Stomach (tissue), 9 donors: ENCODE results near the gene GALNT2. TPM values are rescaled to one million over a fixed set of nuclear protein-coding genes. Genes with fewer than 3 reads are reported as not detected.

Experiments used
- DNase-seq, 2 donors: peaks; one replicate each; pipeline versions ENCODE4 v3.0.0 to v3.0.0-alpha.2; 2013 to 2019
- H3K27ac ChIP-seq, 5 donors: fragments of 200-600 bp in 4 of 5; sonication (generic) in 4 of 5; one replicate each; pipeline ENCODE4 v1.5.1; 2013 to 2019; ENCODE audit warnings: mild to moderate bottlenecking in 1 of 5, moderate library complexity in 1 of 5
- H3K27me3 ChIP-seq, 3 donors: fragments of 200-600 bp; sonication (generic); one replicate each; pipeline ENCODE4 v1.5.1; 2017 to 2019; ENCODE audit warnings: mixed run types in 1 of 3
- H3K36me3 ChIP-seq, 4 donors: fragments of 200-600 bp; sonication (generic); 1 replicate in 3 of 4; 2 replicates in 1 of 4; pipeline ENCODE4 v1.5.1; 2016 to 2019
- H3K4me1 ChIP-seq, 4 donors: fragments of 200-600 bp; sonication (generic); one replicate each; pipeline ENCODE4 v1.5.1; 2016 to 2019
- H3K4me3 ChIP-seq, 4 donors: fragments of 200-600 bp; sonication (generic) in 3 of 4; one replicate each; pipeline ENCODE4 v1.5.1; 2016 to 2019; ENCODE audit warnings: mild to moderate bottlenecking in 1 of 4
- H3K9me3 ChIP-seq, 4 donors: fragments of 200-600 bp; sonication (generic); one replicate each; pipeline ENCODE4 v1.5.1; 2016 to 2019
- EP300 ChIP-seq: sonication (generic); formaldehyde crosslinking; IDR thresholded peaks from one replicate; pipeline ENCODE4 v1.6.1; 2017; ENCODE audit warnings: antibody characterized with exemption
- POLR2A ChIP-seq, 4 donors: fragments of 450-650 bp; IDR thresholded peaks; one replicate each; pipeline ENCODE4 v1.6.1; 2016; ENCODE audit warnings: antibody characterized with exemption in 4 of 4, control low read depth in 2 of 4, mild to moderate bottlenecking in 1 of 4, moderate library complexity in 1 of 4
- POLR2AphosphoS5 ChIP-seq, 3 donors: sonication (generic); formaldehyde crosslinking; IDR thresholded peaks; one replicate each; pipeline ENCODE4 v1.6.1; 2016; ENCODE audit warnings: antibody characterized with exemption in 3 of 3
- WGBS, 5 donors: extraction: QIAGEN DNeasy Blood & Tissue Kit in 3 of 5; methylation state at CpG; one replicate each; pipeline versions ENCODE4 v1.1.5 to v1.1.7; 2013 to 2018; 5-methylcytosine and 5-hydroxymethylcytosine counted together
- intact Hi-C: fragments of 100-400 bp; cut with DNase I; formaldehyde crosslinking; loops from one replicate; pipeline ENCODE4 v1.15.1; 2023; ENCODE audit warnings: low total_unique reads
- polyA plus RNA-seq, 3 donors: library from polyadenylated mRNA; stranded (reverse); fragments of 200-250 nt; gene quantifications; one replicate each; pipeline ENCODE4 v1.2.3, GENCODE V29; 2013
- total RNA-seq, 5 donors: library from RNA; depleted of rRNA; stranded (reverse); fragments of >200 nt; gene quantifications; one replicate each; pipeline versions ENCODE4 v1.1.0 to v1.2.3, GENCODE V29; 2014 to 2016
- TF ChIP-seq, protein P1 (sequence below), 7 experiments: fragments of 450-650 bp in 4 of 7; fragments of 200-600 bp in 3 of 7; sonication (generic) in 3 of 7; IDR thresholded peaks; one replicate each; pipeline ENCODE4 v1.5.1; 2016 to 2019; ENCODE audit warnings: antibody characterized with exemption in 7 of 7, control low read depth in 2 of 7, mild to moderate bottlenecking in 1 of 7
- donor health status: healthy with polysubstance abuse.
- donor health status: Bipolar disorder and iron deficiency.
- donor health status: healthy.

The GALNT2 gene
- total and polyA plus RNA-seq, 8 donors = 5.5 to 101 (median 43.1) TPM

DNA sequence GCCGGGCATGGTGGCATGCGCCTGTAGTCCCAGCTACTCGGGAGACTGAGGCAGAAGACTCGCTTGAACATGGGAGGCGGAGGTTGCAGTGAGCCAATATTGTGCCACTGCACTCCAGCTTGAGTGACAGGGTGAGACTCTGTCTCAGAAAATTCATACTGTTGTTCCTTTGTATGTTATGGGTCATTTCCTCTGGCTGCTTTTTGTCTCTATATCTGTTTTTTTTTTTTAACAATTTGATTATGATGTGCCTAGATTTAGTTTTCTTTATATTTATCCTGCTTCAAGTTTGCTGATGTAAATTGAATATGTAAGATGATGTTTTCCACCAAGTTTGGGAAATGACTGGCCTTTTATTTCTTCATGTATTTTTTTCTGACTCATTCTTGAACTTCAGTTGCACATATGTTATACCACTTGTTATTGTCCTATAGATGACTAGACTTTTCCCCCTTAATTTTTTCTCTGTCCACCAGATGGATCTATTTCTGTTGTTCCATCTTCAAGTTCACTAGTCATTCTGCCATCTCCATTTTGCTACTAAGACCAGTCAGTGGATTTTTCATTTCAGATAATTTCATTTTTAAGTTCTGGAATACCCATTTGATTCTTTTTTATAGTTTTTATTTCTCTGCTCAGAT is 173.5 kb downstream of the GALNT2 start:
- H3K9me3 ChIP-seq = no peaks in the 10 kb centered on the region
- peaks cover 11 to 79% (median 78%) of the 10 kb centered on the region in 4 donors for H3K36me3 ChIP-seq
- no peak for DNase-seq
- H3K4me1 ChIP-seq = peaks cover 0 to 5% (median 0%) of the 10 kb centered on the region in 4 donors
- H3K4me3 ChIP-seq = no peak overlapping the region
- H3K27me3 ChIP-seq = no peaks in the 10 kb centered on the region
- 90 to 100% (median 97%) methylated on average over 5 of the region's 5 CpGs for WGBS, 5 donors
- intact Hi-C loops = no loop called here
- TF ChIP-seq POLR2A (IDR thresholded peaks at IDR 0.05) (no peak), POLR2AphosphoS5 (IDR thresholded peaks at IDR 0.05) (no peak), EP300 (no peak)
- TF ChIP-seq, protein P1, sequence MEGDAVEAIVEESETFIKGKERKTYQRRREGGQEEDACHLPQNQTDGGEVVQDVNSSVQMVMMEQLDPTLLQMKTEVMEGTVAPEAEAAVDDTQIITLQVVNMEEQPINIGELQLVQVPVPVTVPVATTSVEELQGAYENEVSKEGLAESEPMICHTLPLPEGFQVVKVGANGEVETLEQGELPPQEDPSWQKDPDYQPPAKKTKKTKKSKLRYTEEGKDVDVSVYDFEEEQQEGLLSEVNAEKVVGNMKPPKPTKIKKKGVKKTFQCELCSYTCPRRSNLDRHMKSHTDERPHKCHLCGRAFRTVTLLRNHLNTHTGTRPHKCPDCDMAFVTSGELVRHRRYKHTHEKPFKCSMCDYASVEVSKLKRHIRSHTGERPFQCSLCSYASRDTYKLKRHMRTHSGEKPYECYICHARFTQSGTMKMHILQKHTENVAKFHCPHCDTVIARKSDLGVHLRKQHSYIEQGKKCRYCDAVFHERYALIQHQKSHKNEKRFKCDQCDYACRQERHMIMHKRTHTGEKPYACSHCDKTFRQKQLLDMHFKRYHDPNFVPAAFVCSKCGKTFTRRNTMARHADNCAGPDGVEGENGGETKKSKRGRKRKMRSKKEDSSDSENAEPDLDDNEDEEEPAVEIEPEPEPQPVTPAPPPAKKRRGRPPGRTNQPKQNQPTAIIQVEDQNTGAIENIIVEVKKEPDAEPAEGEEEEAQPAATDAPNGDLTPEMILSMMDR (IDR thresholded peaks at IDR 0.05) = no peak
- no peak overlapping the region for H3K27ac ChIP-seq

DNA sequence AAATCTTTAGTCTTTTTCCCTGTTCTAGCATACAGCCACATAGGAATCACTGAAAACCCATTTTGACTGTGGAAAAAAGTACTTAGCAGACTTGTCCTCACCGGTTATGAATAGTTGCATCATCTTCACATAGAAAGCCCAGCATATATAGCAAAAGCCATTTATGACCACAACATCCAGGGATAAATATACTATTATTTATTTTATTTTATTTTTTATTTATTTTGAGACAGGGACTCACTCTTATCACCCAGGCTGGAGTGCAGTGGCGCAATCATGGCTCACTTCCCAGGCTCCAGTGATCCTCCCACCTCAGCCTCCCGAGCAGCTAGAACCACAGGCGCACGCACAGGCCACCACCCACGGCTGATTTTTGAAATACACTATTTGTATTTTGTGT is 175.3 kb downstream of the GALNT2 start:
- no peak for DNase-seq
- H3K4me3 ChIP-seq = no peak overlapping the region
- peaks cover 21 to 80% (median 78%) of the 10 kb centered on the region in 4 donors for H3K36me3 ChIP-seq
- no peaks in the 10 kb centered on the region for H3K9me3 ChIP-seq
- H3K4me1 ChIP-seq = peaks cover 0 to 5% (median 0%) of the 10 kb centered on the region in 4 donors
- no peak overlapping the region for H3K27ac ChIP-seq
- 87 to 94% (median 91%) methylated on average over 6 of the region's 6 CpGs for WGBS, 5 donors
- TF ChIP-seq POLR2A (IDR thresholded peaks at IDR 0.05) = no peak
- TF ChIP-seq POLR2AphosphoS5 (IDR thresholded peaks at IDR 0.05) = no peak
- TF ChIP-seq EP300 = no peak
- TF ChIP-seq, protein P1 (IDR thresholded peaks at IDR 0.05) = no peak
- intact Hi-C loops = no loop called here
- H3K27me3 ChIP-seq = no peaks in the 10 kb centered on the region

DNA sequence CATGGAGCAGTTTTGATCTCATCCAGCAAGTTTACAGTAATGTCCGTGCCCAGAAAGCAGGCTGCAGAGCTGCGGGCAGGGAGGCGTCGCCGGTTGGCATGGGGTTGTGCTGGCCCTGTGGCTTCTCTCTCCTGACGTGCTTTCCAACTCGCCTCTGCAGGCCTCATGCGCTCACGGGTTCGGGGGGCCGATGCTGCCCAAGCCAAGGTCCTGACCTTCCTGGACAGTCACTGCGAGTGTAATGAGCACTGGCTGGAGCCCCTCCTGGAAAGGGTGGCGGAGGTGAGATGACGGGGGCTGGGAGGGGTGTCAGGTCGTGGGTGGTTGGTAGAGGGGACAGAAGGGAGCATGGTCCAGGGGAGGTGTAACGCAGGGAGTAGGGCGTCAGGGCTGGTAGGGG is 176.1 kb downstream of the GALNT2 start:
- H3K9me3 ChIP-seq = no peaks in the 10 kb centered on the region
- no peak overlapping the region for H3K27ac ChIP-seq
- 91 to 97% (median 95%) methylated on average over 17 of the region's 17 CpGs for WGBS, 5 donors
- intact Hi-C loops = no loop called here
- peaks cover 22 to 83% (median 79%) of the 10 kb centered on the region in 4 donors for H3K36me3 ChIP-seq
- no peak for TF ChIP-seq POLR2A (IDR thresholded peaks at IDR 0.05)
- TF ChIP-seq, protein P1 (IDR thresholded peaks at IDR 0.05) = no peak
- no peak for TF ChIP-seq EP300
- peaks cover 0 to 5% (median 0%) of the 10 kb centered on the region in 4 donors for H3K4me1 ChIP-seq
- no peak overlapping the region for H3K4me3 ChIP-seq
- H3K27me3 ChIP-seq = no peaks in the 10 kb centered on the region
- no peak for DNase-seq

DNA sequence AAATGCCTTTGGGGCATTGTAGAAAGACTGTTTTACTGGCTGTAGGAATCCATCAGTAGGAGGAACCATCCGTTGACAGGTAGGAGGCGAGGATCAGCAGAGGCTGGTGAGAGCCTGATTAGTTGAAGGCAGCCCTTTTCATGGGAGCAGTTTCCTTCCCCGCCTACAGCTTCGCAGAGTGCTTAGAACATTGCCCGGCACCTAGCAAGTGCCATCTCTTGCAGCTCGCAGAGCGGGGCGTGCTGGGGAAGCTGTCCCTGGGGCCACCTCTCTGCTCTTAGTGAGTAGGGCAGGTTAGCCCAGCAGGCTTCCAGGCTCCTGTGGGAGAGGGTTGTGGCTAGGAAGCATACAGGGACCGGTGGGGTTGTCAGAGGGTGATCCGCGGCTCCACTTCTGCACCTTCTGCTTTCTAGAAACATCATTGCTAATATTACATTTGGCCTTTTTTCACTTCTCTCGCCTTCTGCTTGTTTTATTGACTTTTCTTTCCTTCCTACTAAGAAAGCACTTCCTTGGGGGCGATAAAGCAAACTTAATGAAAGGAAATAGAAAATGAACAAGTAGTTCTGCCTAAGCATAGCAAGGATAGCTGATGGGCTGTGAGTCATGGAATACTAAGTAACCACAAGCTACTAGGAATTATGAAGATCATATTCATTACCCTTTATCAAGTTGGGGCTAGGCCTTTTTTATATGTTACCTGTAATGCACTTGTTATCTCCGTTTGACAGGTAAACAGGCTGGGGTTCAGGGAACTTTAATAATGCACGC is 176.7 kb downstream of the GALNT2 start:
- peaks cover 23 to 89% (median 83%) of the 10 kb centered on the region in 4 donors for H3K36me3 ChIP-seq
- 76 to 86% (median 80%) methylated on average over 12 to 15 of the region's 15 CpGs for WGBS, 5 donors
- no peak overlapping the region for H3K4me3 ChIP-seq
- DNase-seq = no peak
- no peaks in the 10 kb centered on the region for H3K9me3 ChIP-seq
- H3K4me1 ChIP-seq = peaks cover 0 to 8% (median 0%) of the 10 kb centered on the region in 4 donors
- no peak overlapping the region for H3K27ac ChIP-seq
- intact Hi-C loops = no loop called here
- H3K27me3 ChIP-seq = no peaks in the 10 kb centered on the region
- TF ChIP-seq POLR2A (IDR thresholded peaks at IDR 0.05) (no peak), EP300 (no peak), POLR2AphosphoS5 (IDR thresholded peaks at IDR 0.05) (no peak)
- TF ChIP-seq, protein P1 (IDR thresholded peaks at IDR 0.05) = no peak
